Measurements from ENCODE around the gene EFNA5.

EFNA5 gene

GRCh38 chr5:107523029-107523680 is 147.6 kb downstream of the EFNA5 start:
- no peak for DNase-seq (ENCODE audit: extremely low read depth in 1 of 2, low read depth in 1 of 2)

GRCh38 chr5:107522456-107522855 is 148.3 kb downstream of the EFNA5 start:
- DNase-seq (ENCODE audit: extremely low read depth in 1 of 2, low read depth in 1 of 2) = no peak

GRCh38 chr5:107519900-107520354 is 150.8 kb downstream of the EFNA5 start:
- DNase-seq (ENCODE audit: extremely low read depth in 1 of 2, low read depth in 1 of 2) = no peak

GRCh38 chr5:107518616-107519015 is 152.1 kb downstream of the EFNA5 start:
- DNase-seq (ENCODE audit: extremely low read depth in 1 of 2, low read depth in 1 of 2) = no peak

- DNase-seq (ENCODE audit: extremely low read depth in 1 of 2, low read depth in 1 of 2) = no peak
These were observed 152.5 kb downstream of the EFNA5 start for GRCh38 chr5:107518190-107518589.

- DNase-seq (ENCODE audit: extremely low read depth in 1 of 2, low read depth in 1 of 2) = no peak
These were observed 153.3 kb downstream of the EFNA5 start for GRCh38 chr5:107517185-107518033.

- no peak for DNase-seq (ENCODE audit: extremely low read depth in 1 of 2, low read depth in 1 of 2)
These were observed 154.1 kb downstream of the EFNA5 start for GRCh38 chr5:107516452-107517184.

- DNase-seq (ENCODE audit: extremely low read depth in 1 of 2, low read depth in 1 of 2) = no peak
These were observed 155.1 kb downstream of the EFNA5 start for GRCh38 chr5:107515521-107516080.

GRCh38 chr5:107514305-107514704 is 156.4 kb downstream of the EFNA5 start:
- no peak for DNase-seq (ENCODE audit: extremely low read depth in 1 of 2, low read depth in 1 of 2)

GRCh38 chr5:107513337-107514085 is 157.2 kb downstream of the EFNA5 start:
- no peak for DNase-seq (ENCODE audit: extremely low read depth in 1 of 2, low read depth in 1 of 2)

GRCh38 chr5:107512029-107512428 is 158.7 kb downstream of the EFNA5 start:
- DNase-seq (ENCODE audit: extremely low read depth in 1 of 2, low read depth in 1 of 2) = no peak

- DNase-seq (ENCODE audit: extremely low read depth in 1 of 2, low read depth in 1 of 2) = no peak
These were observed 160.6 kb downstream of the EFNA5 start for GRCh38 chr5:107510125-107510524.

- no peak for DNase-seq (ENCODE audit: extremely low read depth in 1 of 2, low read depth in 1 of 2)
These were observed 162.6 kb downstream of the EFNA5 start for GRCh38 chr5:107508097-107508496.

- no peak for DNase-seq (ENCODE audit: extremely low read depth in 1 of 2, low read depth in 1 of 2)
These were observed 164.8 kb downstream of the EFNA5 start for GRCh38 chr5:107505763-107506534.

- DNase-seq (ENCODE audit: extremely low read depth in 1 of 2, low read depth in 1 of 2) = no peak
These were observed 166.3 kb downstream of the EFNA5 start for GRCh38 chr5:107504424-107504823.

- no peak for DNase-seq (ENCODE audit: extremely low read depth in 1 of 2, low read depth in 1 of 2)
These were observed 168.1 kb downstream of the EFNA5 start for GRCh38 chr5:107502676-107503060.

GRCh38 chr5:107501965-107502675 is 168.6 kb downstream of the EFNA5 start:
- no peak for DNase-seq (ENCODE audit: extremely low read depth in 1 of 2, low read depth in 1 of 2)

- no peak for DNase-seq (ENCODE audit: extremely low read depth in 1 of 2, low read depth in 1 of 2)
These were observed 169.9 kb downstream of the EFNA5 start for GRCh38 chr5:107500840-107501239.

- DNase-seq (ENCODE audit: extremely low read depth in 1 of 2, low read depth in 1 of 2) = no peak
These were observed 170.4 kb downstream of the EFNA5 start for GRCh38 chr5:107500347-107500746.
